Activated CD4-positive, alpha-beta T cell treated with anti-CD3 and anti-CD28 coated beads, Interleukin-2, amount 10 ng/mL, durations not matched to agents 24 days and 14 days (primary cell): ENCODE results near the gene SOCS7. TPM values are rescaled to one million over a fixed set of nuclear protein-coding genes. Genes with fewer than 3 reads are reported as not detected.

ENCODE experiments used
- DNase-seq: peaks from one replicate; pipeline ENCODE4 v3.0.0; 2022
- H3K27ac Mint-ChIP-seq: one replicate; pipeline ENCODE4 v1.8.0; 2022; ENCODE audit warnings: mild to moderate bottlenecking, mixed read lengths
- H3K27me3 Mint-ChIP-seq: one replicate; pipeline ENCODE4 v1.8.0; 2022; ENCODE audit warnings: mixed read lengths
- H3K36me3 Mint-ChIP-seq: one replicate; pipeline ENCODE4 v1.8.0; 2022; ENCODE audit warnings: low read depth, mild to moderate bottlenecking, mixed read lengths
- H3K4me1 Mint-ChIP-seq: one replicate; pipeline ENCODE4 v1.8.0; 2021; ENCODE audit warnings: mixed read lengths
- H3K4me3 Mint-ChIP-seq: one replicate; pipeline ENCODE4 v1.8.0; 2022; ENCODE audit warnings: mild to moderate bottlenecking, moderate library complexity, mixed read lengths
- H3K9me3 Mint-ChIP-seq: one replicate; pipeline ENCODE4 v1.8.0; 2021; ENCODE audit warnings: mixed read lengths
- intact Hi-C: fragments of 100-400 bp; cut with micrococcal nuclease; formaldehyde crosslinking; loops from one replicate; pipeline ENCODE4 v1.15.1; 2023
- total RNA-seq: library from RNA; stranded (reverse); gene quantifications from 2 replicates; pipeline ENCODE4 v1.2.3, GENCODE V29; 2022

The SOCS7 gene
- total RNA-seq, 1 donor from 2014 or later = 31.2 TPM

GRCh38 chr17:38440614-38441397 is 89.2 kb downstream of the SOCS7 start:
- no peak for DNase-seq
- Mint-ChIP-seq H3K4me1 (peaks cover 6% of the 10 kb centered on the region), H3K4me3 (no peak overlapping the region), H3K36me3 (no peaks in the 10 kb centered on the region), H3K27me3 (peaks cover 6% of the 10 kb centered on the region), H3K9me3 (no peaks in the 10 kb centered on the region), H3K27ac (no peak overlapping the region)
- intact Hi-C loops = no loop called here

- no peaks in the 10 kb centered on the region for H3K9me3 Mint-ChIP-seq
- intact Hi-C loops = no loop called here
- H3K4me3 Mint-ChIP-seq = no peak overlapping the region
- peaks cover 6% of the 10 kb centered on the region for H3K4me1 Mint-ChIP-seq
- no peak overlapping the region for H3K27ac Mint-ChIP-seq
- peaks cover 6% of the 10 kb centered on the region for H3K27me3 Mint-ChIP-seq
- no peak for DNase-seq
- no peaks in the 10 kb centered on the region for H3K36me3 Mint-ChIP-seq
Observed at GRCh38 chr17:38441429-38442061, 89.9 kb downstream of the SOCS7 start.

- H3K4me1 Mint-ChIP-seq = peaks cover 6% of the 10 kb centered on the region
- no peaks in the 10 kb centered on the region for H3K36me3 Mint-ChIP-seq
- no peak overlapping the region for H3K4me3 Mint-ChIP-seq
- H3K27me3 Mint-ChIP-seq = peaks cover 6% of the 10 kb centered on the region
- no peak for DNase-seq
- H3K27ac Mint-ChIP-seq = no peak overlapping the region
- intact Hi-C loops = no loop called here
- H3K9me3 Mint-ChIP-seq = no peaks in the 10 kb centered on the region
Observed at GRCh38 chr17:38442548-38442947, 90.9 kb downstream of the SOCS7 start.

GRCh38 chr17:38443356-38444031 is 91.8 kb downstream of the SOCS7 start:
- no peak overlapping the region for H3K27ac Mint-ChIP-seq
- no peaks in the 10 kb centered on the region for H3K9me3 Mint-ChIP-seq
- peaks cover 6% of the 10 kb centered on the region for H3K27me3 Mint-ChIP-seq
- no peak overlapping the region for H3K4me3 Mint-ChIP-seq
- no peak for DNase-seq
- intact Hi-C loops = loop anchor here (2.0 kb wide), 1 partner anchor 49 kb away; no protein-coding TSS in a partner anchor
- H3K36me3 Mint-ChIP-seq = no peaks in the 10 kb centered on the region
- H3K4me1 Mint-ChIP-seq = peaks cover 6% of the 10 kb centered on the region

DNA sequence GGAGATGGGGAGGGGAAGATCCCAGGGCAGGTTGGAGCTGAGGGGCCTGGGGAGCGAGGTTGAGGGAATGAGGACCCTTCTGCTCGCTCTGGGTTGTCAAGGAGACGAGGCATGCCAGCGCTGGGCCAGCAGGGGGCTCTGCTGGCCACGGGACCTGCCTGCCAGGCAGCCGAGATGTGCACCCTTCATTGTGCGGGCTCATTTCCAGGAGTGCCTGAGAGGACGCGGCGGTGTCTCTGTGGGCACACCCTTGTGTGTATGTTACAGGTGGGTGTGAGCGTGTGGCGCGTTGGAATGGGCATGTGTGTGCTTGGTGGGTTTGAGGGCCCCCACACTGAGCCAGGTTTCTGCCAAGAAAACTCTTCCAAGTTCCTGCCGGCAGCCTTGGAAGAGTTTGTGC is 92.5 kb downstream of the SOCS7 start:
- H3K36me3 Mint-ChIP-seq = no peaks in the 10 kb centered on the region
- peaks cover 6% of the 10 kb centered on the region for H3K4me1 Mint-ChIP-seq
- no peak overlapping the region for H3K27ac Mint-ChIP-seq
- H3K9me3 Mint-ChIP-seq = no peaks in the 10 kb centered on the region
- DNase-seq = peak; percentile 83
- intact Hi-C loops = loop anchor here (2.0 kb wide), 1 partner anchor 49 kb away; no protein-coding TSS in a partner anchor
- peaks cover 6% of the 10 kb centered on the region for H3K27me3 Mint-ChIP-seq
- H3K4me3 Mint-ChIP-seq = no peak overlapping the region

- Mint-ChIP-seq H3K9me3 (no peaks in the 10 kb centered on the region), H3K4me3 (no peak overlapping the region), H3K4me1 (peaks cover 4% of the 10 kb centered on the region), H3K27ac (no peak overlapping the region), H3K27me3 (peaks cover 20% of the 10 kb centered on the region), H3K36me3 (no peaks in the 10 kb centered on the region)
- DNase-seq = no peak
- intact Hi-C loops = no loop called here
Observed at GRCh38 chr17:38447502-38448085, 96.0 kb downstream of the SOCS7 start.

- Mint-ChIP-seq H3K27ac (no peak overlapping the region), H3K9me3 (no peaks in the 10 kb centered on the region), H3K27me3 (peaks cover 25% of the 10 kb centered on the region)
Observed at GRCh38 chr17:38448208-38448771, 96.6 kb downstream of the SOCS7 start.

DNA sequence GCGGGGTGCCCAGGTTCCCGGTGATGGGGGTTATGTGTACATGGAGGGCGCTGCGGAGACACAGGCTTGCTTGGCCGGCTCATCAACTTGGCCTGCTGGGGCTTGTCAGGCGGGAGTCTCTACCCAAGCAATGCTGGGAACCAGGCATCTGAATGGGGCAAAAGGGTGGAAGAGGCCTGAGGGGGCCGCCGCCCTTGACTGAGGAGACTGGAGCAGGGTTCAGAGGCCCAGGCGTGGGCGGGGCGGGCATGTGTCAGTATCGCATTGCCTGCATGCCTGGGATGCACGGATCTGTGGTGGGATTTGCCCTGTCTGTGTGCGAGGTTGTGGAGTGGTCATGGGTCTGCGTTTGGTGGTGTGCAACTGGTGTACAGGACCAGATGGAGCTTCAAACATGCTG is 97.7 kb downstream of the SOCS7 start:
- intact Hi-C loops = no loop called here
- no peak for DNase-seq
- peaks cover 30% of the 10 kb centered on the region for H3K27me3 Mint-ChIP-seq
- H3K36me3 Mint-ChIP-seq = no peaks in the 10 kb centered on the region
- no peaks in the 10 kb centered on the region for H3K9me3 Mint-ChIP-seq
- H3K4me3 Mint-ChIP-seq = no peak overlapping the region
- H3K4me1 Mint-ChIP-seq = peaks cover 5% of the 10 kb centered on the region
- H3K27ac Mint-ChIP-seq = no peak overlapping the region

More at GRCh38 chr17:38448208-38448771, 96.6 kb downstream of the SOCS7 start:
- Mint-ChIP-seq H3K36me3 (no peaks in the 10 kb centered on the region), H3K4me3 (no peak overlapping the region), H3K4me1 (peaks cover 7% of the 10 kb centered on the region)
- intact Hi-C loops = no loop called here
- DNase-seq = no peak

DNA sequence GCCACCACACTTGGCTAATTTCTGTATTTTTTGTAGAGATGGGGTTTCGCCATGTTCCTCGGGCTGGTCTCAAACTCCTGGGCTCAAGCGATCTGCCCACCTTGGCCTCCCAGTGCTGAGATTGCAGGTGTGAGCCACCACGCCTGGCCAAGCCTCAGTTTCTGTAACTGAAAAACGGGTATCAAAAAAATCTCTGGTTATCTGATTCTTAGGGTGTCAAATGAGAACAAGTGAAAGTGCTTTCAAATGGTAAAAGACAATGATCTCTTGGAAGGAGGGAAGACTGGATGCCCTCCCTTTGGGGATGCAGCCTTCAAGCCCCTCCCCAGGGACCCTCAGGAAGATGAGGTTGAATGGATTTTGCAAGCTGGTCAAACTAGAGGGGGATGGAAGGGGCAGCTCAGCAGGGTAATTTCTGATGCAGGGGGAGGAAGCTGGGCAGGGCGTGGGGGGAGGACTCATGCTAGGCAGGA is 98.9 kb downstream of the SOCS7 start:
- H3K27me3 Mint-ChIP-seq = peaks cover 37% of the 10 kb centered on the region
- no peak overlapping the region for H3K4me3 Mint-ChIP-seq
- intact Hi-C loops = no loop called here
- no peak for DNase-seq
- peaks cover 5% of the 10 kb centered on the region for H3K4me1 Mint-ChIP-seq
- H3K36me3 Mint-ChIP-seq = no peaks in the 10 kb centered on the region
- no peak overlapping the region for H3K27ac Mint-ChIP-seq
- no peaks in the 10 kb centered on the region for H3K9me3 Mint-ChIP-seq

- H3K36me3 Mint-ChIP-seq = no peaks in the 10 kb centered on the region
- peaks cover 40% of the 10 kb centered on the region for H3K27me3 Mint-ChIP-seq
- intact Hi-C loops = no loop called here
- no peak for DNase-seq
- H3K9me3 Mint-ChIP-seq = no peaks in the 10 kb centered on the region
- no peak overlapping the region for H3K4me3 Mint-ChIP-seq
- H3K27ac Mint-ChIP-seq = no peak overlapping the region
- H3K4me1 Mint-ChIP-seq = peaks cover 5% of the 10 kb centered on the region
Observed at GRCh38 chr17:38451030-38451839, 99.6 kb downstream of the SOCS7 start.

DNA sequence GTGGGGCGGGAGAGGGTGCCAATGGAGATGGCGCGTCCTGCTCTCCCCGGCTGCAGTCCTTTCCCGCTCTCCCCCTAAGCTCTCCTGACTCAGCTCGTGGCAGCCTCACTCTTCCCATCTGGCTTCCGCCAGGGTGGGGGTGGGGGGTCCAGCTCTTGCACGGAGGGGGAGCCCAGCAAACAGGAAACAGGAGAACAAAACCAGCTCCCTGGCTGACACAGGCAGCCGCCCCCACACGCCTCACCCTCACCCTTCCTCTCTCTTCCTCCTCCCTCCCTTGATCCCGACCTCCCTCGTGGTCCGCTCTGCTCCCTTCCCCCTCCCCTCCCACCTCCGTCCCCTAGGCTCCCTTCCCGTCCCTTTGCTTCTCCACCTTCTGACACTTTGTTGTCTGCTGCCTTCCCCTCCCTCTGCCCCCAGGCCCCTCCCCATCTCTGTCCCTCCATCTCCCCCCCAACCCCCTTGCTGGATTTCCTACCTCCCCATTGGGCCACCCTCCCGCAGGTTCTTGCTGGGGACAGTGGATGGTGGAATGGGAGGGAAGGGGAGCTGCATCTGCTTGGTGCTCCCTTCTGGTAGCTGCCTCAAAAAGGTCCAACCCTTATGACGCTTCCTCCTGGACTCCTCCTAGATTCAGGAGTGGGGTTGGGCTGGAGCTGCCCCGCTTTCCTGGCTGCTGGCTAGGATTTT is 100.3 kb downstream of the SOCS7 start:
- Mint-ChIP-seq H3K4me1 (peaks cover 5% of the 10 kb centered on the region), H3K27ac (no peak overlapping the region), H3K36me3 (no peaks in the 10 kb centered on the region), H3K27me3 (peaks cover 41% of the 10 kb centered on the region), H3K9me3 (no peaks in the 10 kb centered on the region), H3K4me3 (no peak overlapping the region)
- intact Hi-C loops = no loop called here
- DNase-seq = no peak

- intact Hi-C loops = no loop called here
- no peak overlapping the region for H3K27ac Mint-ChIP-seq
- H3K4me1 Mint-ChIP-seq = peaks cover 5% of the 10 kb centered on the region
- no peaks in the 10 kb centered on the region for H3K36me3 Mint-ChIP-seq
- DNase-seq = no peak
- no peaks in the 10 kb centered on the region for H3K9me3 Mint-ChIP-seq
- H3K27me3 Mint-ChIP-seq = peaks cover 46% of the 10 kb centered on the region
- peak overlapping the region; percentile 50 for H3K4me3 Mint-ChIP-seq
Observed at GRCh38 chr17:38452719-38453118, 101.1 kb downstream of the SOCS7 start.
